HepG2 (cell line): ENCODE results near the gene NOL12. TPM values are rescaled to one million over a fixed set of nuclear protein-coding genes. Genes with fewer than 3 reads are reported as not detected.

Experiments used
- ATAC-seq: fragments of 200-7000 bp; cut with Tn5 transposase; 3 replicates; pipeline ENCODE4 v1.9.1; 2020; ENCODE audit warnings: mild to moderate bottlenecking, moderate library complexity
- BruUV-seq: library from RNA; stranded (reverse); fragments of 400-500 nt; replicated peaks from 2 replicates; lab custom pipeline; 2021; lab: Mats Ljungman, UMichigan
- CTCF ChIA-PET: fragments of 300-600 bp; formaldehyde crosslinking; extraction: SDS; loops from one replicate; lab custom pipeline; 2021; ENCODE audit warnings: low total read pairs, inconsistent platforms, low intra/inter-chr PET ratio; lab: Yijun Ruan, JAX
- POLR2A ChIA-PET: fragments of 350-600 bp; sonication (Branson Sonifier 250); formaldehyde crosslinking; loops from one replicate; lab custom pipeline; 2020; ENCODE audit warnings: antibody characterized with exemption, inconsistent platforms; lab: Yijun Ruan, JAX
- DNase-seq: peaks from one replicate; pipeline ENCODE4 v3.0.0-alpha.2; 2015; ENCODE audit warnings: low spot score
- FAIRE-seq: peaks from 3 replicates; lab custom pipeline; 2011; peaks lifted over from hg19 to GRCh38; lab: Jason Lieb, UNC
- H2AFZ ChIP-seq: one replicate; pipeline ENCODE4 v1.6.1; 2011; ENCODE audit warnings: low read length, inconsistent platforms
- H3K27ac ChIP-seq: fragments of 300-600 bp; 3 replicates; pipeline ENCODE4 v1.8.0; 2011; ENCODE audit warnings: mixed run types, mild to moderate bottlenecking, mixed read lengths, low read length, inconsistent platforms; ENCODE audit not compliant: insufficient read depth; ENCODE audit errors: extremely low read length
- H3K27me3 ChIP-seq, 2 experiments: fragments of 200-600 bp in 1 of 2; 2 replicates in 1 of 2; 3 replicates in 1 of 2; pipeline versions ENCODE4 v1.6.0 to v1.8.0; 2011; ENCODE audit warnings: low read length in 2 of 2, mild to moderate bottlenecking in 2 of 2, moderate library complexity in 2 of 2, inconsistent platforms in 1 of 2; ENCODE audit not compliant: insufficient read depth in 2 of 2, control insufficient read depth in 1 of 2
- H3K36me3 ChIP-seq, 2 experiments: fragments of 200-600 bp in 1 of 2; replicated peaks in 1 of 2; 2 replicates in 1 of 2; 3 replicates in 1 of 2; pipeline versions ENCODE4 v1.5.1 to v1.8.0; 2011; ENCODE audit warnings: low read length in 2 of 2, inconsistent platforms in 1 of 2; ENCODE audit not compliant: insufficient read depth in 2 of 2, control insufficient read depth in 1 of 2
- H3K4me1 ChIP-seq: 2 replicates; pipeline ENCODE4 v1.5.1; 2012; ENCODE audit warnings: low read length, inconsistent platforms; ENCODE audit not compliant: insufficient read depth
- H3K4me2 ChIP-seq: 2 replicates; pipeline ENCODE4 v1.6.0; 2011; ENCODE audit warnings: low read depth, low read length, inconsistent platforms
- H3K4me3 ChIP-seq, 3 experiments: fragments of 200-600 bp in 1 of 3; sonication (generic), shearing (Covaris generic) in 1 of 3; replicated peaks in 1 of 3; 2 replicates each; pipeline ENCODE4 v1.5.1; 2011 to 2016; ENCODE audit warnings: low read length in 3 of 3, inconsistent platforms in 2 of 3, low read depth in 2 of 3, mild to moderate bottlenecking in 2 of 3, control low read depth in 1 of 3, mixed read lengths in 1 of 3; ENCODE audit not compliant: insufficient read depth in 1 of 3
- H3K79me2 ChIP-seq: one replicate; pipeline ENCODE4 v1.6.1; 2011; ENCODE audit warnings: low read length, inconsistent platforms; ENCODE audit not compliant: insufficient read depth
- H3K9ac ChIP-seq: 2 replicates; pipeline ENCODE4 v1.6.0; 2011; ENCODE audit warnings: mild to moderate bottlenecking, low read depth, low read length, inconsistent platforms; ENCODE audit not compliant: insufficient read depth
- H3K9me3 ChIP-seq: 2 replicates; pipeline ENCODE4 v1.5.1; 2012; ENCODE audit warnings: mild to moderate bottlenecking, low read length
- H4K20me1 ChIP-seq: 2 replicates; pipeline ENCODE4 v1.6.0; 2011; ENCODE audit warnings: inconsistent platforms, mild to moderate bottlenecking, low read length, moderate library complexity; ENCODE audit not compliant: insufficient read depth
- NAIF1 ChIP-seq: sonication (generic); formaldehyde crosslinking; IDR thresholded peaks from 2 replicates; pipeline ENCODE4 v1.5.0; 2020; ENCODE audit warnings: mild to moderate bottlenecking, missing genetic modification reagents, borderline replicate concordance
- PAXIP1 ChIP-seq: sonication (generic); formaldehyde crosslinking; conservative IDR thresholded peaks from 2 replicates; pipeline ENCODE4 v1.4.0; 2020; ENCODE audit warnings: mild to moderate bottlenecking, missing genetic modification reagents, moderate library complexity
- POLR2AphosphoS5 ChIP-seq: IDR thresholded peaks from 2 replicates; pipeline ENCODE4 v1.6.1; 2012; ENCODE audit warnings: low read depth, low read length
- STAG1 ChIP-seq: sonication (generic); formaldehyde crosslinking; IDR thresholded peaks from 2 replicates; pipeline ENCODE4 v1.4.0; 2020; ENCODE audit warnings: missing genetic modification reagents
- TEF ChIP-seq: sonication (generic); formaldehyde crosslinking; IDR thresholded peaks from 2 replicates; pipeline ENCODE4 v1.5.0; 2020; ENCODE audit warnings: missing genetic modification reagents
- ZFY ChIP-seq: sonication (generic); formaldehyde crosslinking; IDR thresholded peaks from 2 replicates; pipeline ENCODE4 v1.4.0; 2020; ENCODE audit warnings: missing genetic modification reagents
- ZNF317 ChIP-seq: sonication (generic); formaldehyde crosslinking; IDR thresholded peaks from 2 replicates; pipeline ENCODE4 v1.5.0; 2020; ENCODE audit warnings: mild to moderate bottlenecking, missing genetic modification reagents
- ZNF362 ChIP-seq: sonication (generic); formaldehyde crosslinking; IDR thresholded peaks from 2 replicates; pipeline ENCODE4 v1.4.0; 2020; ENCODE audit warnings: missing genetic modification reagents, mild to moderate bottlenecking, borderline replicate concordance
- ZNF614 ChIP-seq: IDR thresholded peaks from 2 replicates; pipeline ENCODE4 v1.6.1; 2018; ENCODE audit warnings: missing biosample characterization, missing genetic modification reagents, inconsistent platforms, borderline replicate concordance
- ZUFSP ChIP-seq: sonication (generic); formaldehyde crosslinking; IDR thresholded peaks from 2 replicates; pipeline ENCODE4 v1.9.0; 2021; ENCODE audit warnings: missing genetic modification reagents, mild to moderate bottlenecking, borderline replicate concordance
- ZXDC ChIP-seq: sonication (generic); formaldehyde crosslinking; IDR thresholded peaks from 2 replicates; pipeline ENCODE4 v1.5.0; 2020; ENCODE audit warnings: mild to moderate bottlenecking, missing genetic modification reagents
- WGBS: methylation state at CpG from one replicate; pipeline ENCODE4 v1.1.6; 2017; ENCODE audit warnings: low lambda C conversion rate; 5-methylcytosine and 5-hydroxymethylcytosine counted together
- in situ Hi-C: cut with HindIII; loops from 2 replicates; pipeline ENCODE4 v1.10.0; 2017; ENCODE audit warnings: low pct_unique_long_range_greater_than_20kb; ENCODE audit not compliant: extremely low pct_ligation_motif_present
- intact Hi-C: fragments of 100-400 bp; cut with micrococcal nuclease; formaldehyde crosslinking; loops from one replicate; pipeline ENCODE4 v1.10.0; 2022; ENCODE audit not compliant: unreplicated experiment
- polyA plus RNA-seq, 8 experiments: library from polyadenylated mRNA; depleted of rRNA in 3 of 8; stranded (reverse) in 7 of 8; unstranded in 1 of 8; fragments of >200 nt; fragmentation: Illumina TruSeq in 4 of 8; extraction: Trizol in 4 of 8; gene quantifications; 2 replicates each; pipeline versions ENCODE4 v1.2.1 to v1.2.3, GENCODE V29; 2011 to 2016; ENCODE audit warnings: low read depth in 4 of 8, missing spikeins in 1 of 8, mixed read lengths in 1 of 8; ENCODE audit not compliant: insufficient read depth in 1 of 8
- total RNA-seq, 5 experiments: library from RNA; depleted of rRNA; stranded (reverse); fragments of >200 nt; fragmentation: Illumina TruSeq; extraction: Trizol; gene quantifications; 2 replicates each; pipeline ENCODE4 v1.2.3, GENCODE V29; 2016; ENCODE audit warnings: low read depth in 1 of 5

NOL12 gene
- total and polyA plus RNA-seq, 2 of the 13 experiments (the other 11 are each of a cell fraction or from before 2014, with no cell fraction given): 14.3 to 31.4 TPM

GRCh38 chr22:37684803-37685615 is 1.1 kb upstream of the NOL12 start:
- peaks cover 4 to 13% of the 10 kb centered on the region in 2 experiments; a peak in 3 of 5 replicates for H3K36me3 ChIP-seq
- H4K20me1 ChIP-seq: no peaks in the 10 kb centered on the region
- H3K4me2 ChIP-seq: peak overlapping the region; percentile 84
- ATAC-seq (peak; percentile 8; the same call in 2 of the 3 replicates), DNase-seq (peak; percentile 58), FAIRE-seq (peak; percentile 57)
- CTCF ChIA-PET: no interaction called here
- BruUV-seq: no TSS peak
- H3K9me3 ChIP-seq: no peaks in the 10 kb centered on the region
- in situ Hi-C loops: no loop called here
- intact Hi-C loops: loop anchor here (5.0 kb wide), 3 partner anchors 52 to 148 kb away; no protein-coding TSS in a partner anchor
- H3K4me3 ChIP-seq: peak overlapping the region; percentile 18 to 62 (median 38); a peak in 5 of 6 replicates
- 1% methylated on average over 12 of the region's 16 CpGs for WGBS
- peaks cover 47% of the 10 kb centered on the region for H3K4me1 ChIP-seq
- H3K27ac ChIP-seq: peak overlapping the region; percentile 64
- H2AFZ ChIP-seq: peak overlapping the region; percentile 83
- H3K9ac ChIP-seq: peak overlapping the region; percentile 36
- H3K27me3 ChIP-seq: no peaks in the 10 kb centered on the region
- POLR2A ChIA-PET: interaction anchor here (0.8 to 3.5 kb wide), 17 partner anchors 9 to 133 kb away, joined by 3 to 58 read pairs (median 9); partner anchors contain the start of genes GCAT, GGA1, LGALS1 and PDXP
- peaks cover 12% of the 10 kb centered on the region for H3K79me2 ChIP-seq
- no peak for TF ChIP-seq ZUFSP (CRISPR knock-in tag)
- TF ChIP-seq PAXIP1 (CRISPR knock-in tag): peak; percentile 65
- 0 out of 2 replicates have a peak, but pooled peaks have one; percentile 23 for TF ChIP-seq ZNF614 (CRISPR knock-in tag)
- TF ChIP-seq POLR2AphosphoS5: 0 out of 2 replicates have a peak, but pooled peaks have one; percentile 24
- TF ChIP-seq ZNF317 (CRISPR knock-in tag): 0 out of 2 replicates have a peak, but pooled peaks have one; percentile 27
- TF ChIP-seq STAG1 (CRISPR knock-in tag): no peak
- TF ChIP-seq ZXDC (CRISPR knock-in tag): 0 out of 2 replicates have a peak, but pooled peaks have one; percentile 28
- 0 out of 2 replicates have a peak, but pooled peaks have one; percentile 1 for TF ChIP-seq NAIF1 (CRISPR knock-in tag)
- TF ChIP-seq ZFY: 0 out of 2 replicates have a peak, but pooled peaks have one; percentile 21
- TF ChIP-seq TEF: no peak
- peak; percentile 64; the same call in 1 of the 2 replicates for TF ChIP-seq ZNF362 (CRISPR knock-in tag)
